Measurements from ENCODE around the gene TRPM2.

The TRPM2 gene

DNA sequence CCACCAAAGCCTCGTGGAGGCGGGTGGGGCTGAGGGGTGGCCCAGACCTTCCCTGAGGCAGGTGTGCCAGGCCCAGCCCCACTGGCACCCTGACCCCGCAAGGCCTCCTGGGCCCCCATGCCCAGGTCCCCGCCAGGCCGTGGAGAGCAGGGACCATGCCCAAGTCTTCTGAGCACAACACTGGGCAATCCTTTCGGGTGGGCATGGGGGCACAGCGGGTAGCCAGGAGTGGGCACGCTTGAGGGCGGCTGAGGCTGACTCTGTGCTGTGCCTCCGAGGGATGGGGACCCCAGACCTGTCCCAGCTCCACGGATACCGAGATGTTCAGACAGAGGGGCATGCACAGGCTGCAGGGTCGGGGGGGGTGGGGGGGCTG lies 27.2 kb upstream of the TRPM2 start:
- DNase-seq (ENCODE audit: low read depth) = no peak
- TF ChIP-seq, protein P1, sequence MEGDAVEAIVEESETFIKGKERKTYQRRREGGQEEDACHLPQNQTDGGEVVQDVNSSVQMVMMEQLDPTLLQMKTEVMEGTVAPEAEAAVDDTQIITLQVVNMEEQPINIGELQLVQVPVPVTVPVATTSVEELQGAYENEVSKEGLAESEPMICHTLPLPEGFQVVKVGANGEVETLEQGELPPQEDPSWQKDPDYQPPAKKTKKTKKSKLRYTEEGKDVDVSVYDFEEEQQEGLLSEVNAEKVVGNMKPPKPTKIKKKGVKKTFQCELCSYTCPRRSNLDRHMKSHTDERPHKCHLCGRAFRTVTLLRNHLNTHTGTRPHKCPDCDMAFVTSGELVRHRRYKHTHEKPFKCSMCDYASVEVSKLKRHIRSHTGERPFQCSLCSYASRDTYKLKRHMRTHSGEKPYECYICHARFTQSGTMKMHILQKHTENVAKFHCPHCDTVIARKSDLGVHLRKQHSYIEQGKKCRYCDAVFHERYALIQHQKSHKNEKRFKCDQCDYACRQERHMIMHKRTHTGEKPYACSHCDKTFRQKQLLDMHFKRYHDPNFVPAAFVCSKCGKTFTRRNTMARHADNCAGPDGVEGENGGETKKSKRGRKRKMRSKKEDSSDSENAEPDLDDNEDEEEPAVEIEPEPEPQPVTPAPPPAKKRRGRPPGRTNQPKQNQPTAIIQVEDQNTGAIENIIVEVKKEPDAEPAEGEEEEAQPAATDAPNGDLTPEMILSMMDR (IDR thresholded peaks at IDR 0.05; ENCODE audit: control insufficient read depth, insufficient read depth, low read depth, low read length, missing control alignments) = no peak
- H3K4me3 ChIP-seq (ENCODE audit: control insufficient read depth, low read depth, low read length) = no peak overlapping the region

DNA sequence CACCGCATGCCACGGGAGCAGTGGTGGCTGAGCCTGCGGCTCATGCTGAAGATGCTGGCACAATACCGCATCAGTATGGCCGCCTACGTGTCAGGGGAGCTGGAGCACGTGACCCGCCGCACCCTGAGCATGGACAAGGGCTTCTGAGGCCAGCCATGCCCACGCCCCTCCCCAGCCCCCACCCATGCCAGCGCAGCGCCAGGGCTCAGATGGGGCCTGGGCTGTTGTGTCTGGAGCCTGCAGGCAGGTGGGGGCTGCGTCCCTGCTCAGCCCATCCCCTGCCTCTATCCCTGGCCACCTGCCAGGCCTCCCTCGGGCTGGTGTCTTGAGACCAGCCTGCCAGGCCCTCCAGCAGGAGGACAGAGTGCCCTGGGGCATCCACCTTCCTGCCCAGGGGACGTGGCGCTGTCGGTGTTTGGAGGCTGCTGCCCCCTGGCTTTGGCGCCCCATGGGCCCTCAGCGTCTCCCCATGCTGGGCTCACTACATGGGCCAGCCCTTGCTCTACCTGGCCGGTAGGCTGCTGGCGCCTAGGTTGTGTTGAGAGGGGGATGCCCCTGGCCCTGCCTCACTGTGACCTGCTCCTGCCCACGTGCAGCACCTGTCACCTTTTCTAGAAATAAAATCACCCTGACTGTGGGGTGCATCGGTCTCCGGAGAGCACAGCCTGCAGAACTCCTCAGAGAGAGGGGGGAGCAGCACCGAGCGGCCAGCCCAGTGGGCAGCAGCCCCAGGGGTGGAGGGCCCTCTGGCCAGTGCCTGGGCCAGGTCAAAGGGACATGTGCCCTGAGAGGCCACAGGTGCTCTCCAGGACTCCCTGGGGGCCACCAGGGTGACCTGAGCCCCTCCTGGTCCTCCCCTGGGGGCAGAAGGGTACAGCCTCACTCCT lies 26.5 kb upstream of the TRPM2 start:
- no peak overlapping the region for H3K4me3 ChIP-seq (ENCODE audit: control insufficient read depth, low read depth, low read length)
- TF ChIP-seq, protein P1 (IDR thresholded peaks at IDR 0.05; ENCODE audit: control insufficient read depth, insufficient read depth, low read depth, low read length, missing control alignments) = no peak
- DNase-seq (ENCODE audit: low read depth) = no peak

DNA sequence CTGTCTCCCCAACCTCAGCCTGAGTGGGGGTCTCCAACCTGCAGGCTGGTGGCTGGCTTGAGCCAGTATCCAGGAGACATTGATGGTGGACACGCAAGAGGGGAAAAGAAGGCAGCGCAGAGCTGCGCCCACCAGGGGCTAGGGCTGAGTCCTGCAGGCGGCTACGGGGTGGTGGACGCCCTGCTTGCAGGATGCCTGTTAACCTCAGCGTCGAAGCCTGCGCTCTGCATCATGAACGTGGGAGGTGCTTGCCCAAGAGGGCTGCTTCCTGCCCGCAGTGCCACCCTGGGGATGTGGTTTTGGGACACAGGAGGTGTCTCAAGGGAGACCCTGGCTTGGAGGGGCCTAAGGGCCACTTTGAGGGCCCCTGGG lies 25.8 kb upstream of the TRPM2 start:
- no peak overlapping the region for H3K4me3 ChIP-seq (ENCODE audit: control insufficient read depth, low read depth, low read length)
- TF ChIP-seq, protein P1 (IDR thresholded peaks at IDR 0.05; ENCODE audit: control insufficient read depth, insufficient read depth, low read depth, low read length, missing control alignments) = no peak
- no peak for DNase-seq (ENCODE audit: low read depth)

DNA sequence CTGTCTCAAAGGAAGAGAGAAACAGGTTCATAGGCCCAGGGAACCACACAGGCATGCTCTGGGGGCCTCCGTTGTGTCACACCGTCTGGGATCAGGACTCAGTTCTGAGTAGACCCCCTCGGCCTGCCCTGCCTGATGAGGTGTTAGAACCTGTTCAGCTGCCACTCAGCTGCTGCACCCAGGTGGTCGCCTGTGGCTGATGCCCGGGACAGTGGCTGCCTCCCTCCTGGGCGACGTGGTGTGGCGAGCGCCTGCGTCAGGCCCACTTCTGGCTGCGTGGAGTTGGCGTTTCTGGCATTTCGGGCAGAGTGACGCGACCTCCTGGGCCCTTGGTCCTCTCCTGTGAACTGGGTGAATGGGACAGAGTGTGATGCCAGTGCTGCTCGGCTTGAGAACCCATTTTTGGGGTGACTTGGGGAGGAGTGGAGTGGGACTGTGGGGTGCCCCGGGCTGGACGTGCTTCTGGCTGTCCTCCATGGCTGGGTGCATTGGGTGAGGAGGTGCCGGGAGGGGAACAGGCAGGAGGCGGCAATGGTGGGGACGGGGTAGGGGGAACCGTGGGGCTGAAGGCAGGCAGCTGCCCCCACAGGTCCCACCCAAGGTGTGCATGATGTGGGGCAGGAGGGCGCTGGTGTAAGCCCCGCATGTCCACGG lies 25.1 kb upstream of the TRPM2 start:
- H3K4me3 ChIP-seq (ENCODE audit: control insufficient read depth, low read depth, low read length) = no peak overlapping the region
- no peak for DNase-seq (ENCODE audit: low read depth)
- TF ChIP-seq, protein P1 (IDR thresholded peaks at IDR 0.05; ENCODE audit: control insufficient read depth, insufficient read depth, low read depth, low read length, missing control alignments) = no peak

DNA sequence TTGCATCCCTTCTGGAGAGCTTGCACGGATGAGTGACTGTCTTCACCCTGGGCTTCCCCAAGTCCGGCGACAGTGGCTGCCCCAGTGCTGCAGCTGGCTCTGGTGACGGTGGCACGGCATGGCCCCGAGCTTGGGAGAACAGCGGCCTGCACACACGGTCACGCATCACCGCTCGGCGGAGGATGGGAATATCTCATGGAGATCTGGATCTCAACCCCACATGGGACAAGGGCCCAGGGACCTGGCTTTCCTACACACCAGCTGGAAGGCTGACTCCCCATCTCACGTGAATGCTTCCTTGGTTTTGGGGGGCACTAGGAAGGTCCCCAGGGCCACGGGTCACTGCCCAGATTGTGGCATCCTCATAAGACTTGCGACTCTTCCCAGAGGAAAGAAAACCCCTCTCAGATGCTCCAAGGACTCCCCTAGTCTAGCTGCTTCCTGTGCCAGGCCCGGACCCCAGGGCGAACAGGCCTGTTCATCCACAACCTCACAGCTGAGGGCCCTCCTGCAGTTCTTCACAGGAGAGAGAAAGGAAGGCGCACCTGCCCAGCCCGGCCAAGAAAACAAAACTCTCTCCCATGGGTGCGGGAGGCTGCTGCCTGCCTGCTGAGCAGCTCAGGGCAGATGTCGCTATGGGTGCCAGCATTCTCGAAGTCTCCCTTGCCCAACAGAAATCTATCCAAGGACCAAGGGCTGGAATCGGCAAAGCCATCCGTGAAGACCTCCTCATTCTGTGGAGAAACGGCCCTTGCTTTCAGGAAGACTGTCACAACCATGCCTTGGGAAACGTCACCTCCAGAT lies 24.1 kb upstream of the TRPM2 start:
- no peak overlapping the region for H3K4me3 ChIP-seq (ENCODE audit: control insufficient read depth, low read depth, low read length)
- TF ChIP-seq, protein P1 (IDR thresholded peaks at IDR 0.05; ENCODE audit: control insufficient read depth, insufficient read depth, low read depth, low read length, missing control alignments) = no peak
- DNase-seq (ENCODE audit: low read depth) = no peak

DNA sequence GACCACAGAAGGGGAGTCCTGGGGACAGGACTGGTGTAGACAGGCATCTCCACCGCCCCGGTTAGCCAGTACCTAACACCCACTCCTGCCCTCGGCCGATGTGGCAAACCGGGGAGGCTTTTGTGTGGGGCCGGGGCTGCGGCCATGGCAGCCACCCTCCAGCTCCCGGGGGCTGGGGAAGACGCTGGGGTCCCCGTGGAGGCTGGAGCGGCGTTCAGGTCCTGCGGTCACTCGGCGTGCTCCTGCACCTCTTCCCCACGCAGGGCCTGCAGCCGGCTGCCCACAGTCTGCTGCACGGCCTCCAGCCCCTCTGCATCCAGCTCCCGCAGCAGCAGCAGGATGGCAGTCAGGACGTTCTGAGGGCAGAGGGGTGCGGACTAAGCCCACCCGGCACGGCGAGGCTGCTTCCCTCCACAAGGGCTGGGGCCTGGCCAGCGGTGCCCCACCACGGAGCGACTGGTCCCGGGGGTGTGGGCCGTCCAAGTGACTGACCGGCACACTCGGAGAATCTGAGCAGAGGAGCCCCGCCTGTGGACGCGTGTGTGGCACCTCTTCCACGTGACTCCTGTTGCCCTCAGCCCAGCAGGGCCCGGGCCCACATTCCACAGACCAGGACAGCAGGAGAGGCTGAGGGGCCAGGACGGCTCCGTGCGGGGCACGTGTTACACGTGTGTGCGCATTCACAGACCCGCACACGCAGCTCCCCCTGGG lies 23.3 kb upstream of the TRPM2 start:
- no peak overlapping the region for H3K4me3 ChIP-seq (ENCODE audit: control insufficient read depth, low read depth, low read length)
- no peak for DNase-seq (ENCODE audit: low read depth)
- TF ChIP-seq, protein P1 (IDR thresholded peaks at IDR 0.05; ENCODE audit: control insufficient read depth, insufficient read depth, low read depth, low read length, missing control alignments) = no peak
